Hematopoietic multipotent progenitor cell treated with erythropoietin and hydrocortisone succinate and interleukin-3 and kit ligand, for 15 days (in vitro differentiated cells): Measurements from ENCODE around the gene CES3.
"Not testable (repeated sequence)": the region's sequence is repeated elsewhere in the genome, so short reads cannot be mapped to it uniquely, and the experiment has no call there.

Experiments used
- DNase-seq: peaks from one replicate; pipeline ENCODE4 v3.0.0-alpha.2; 2015; ENCODE audit warnings: low spot score

Gene CES3

GRCh38 chr16:66926961-66927436 lies 34.1 kb upstream of the CES3 start:
- DNase-seq, result no peak

- peak; percentile 65 for DNase-seq
Measured at GRCh38 chr16:66927918-66928649, 33.0 kb upstream of the CES3 start.

DNA sequence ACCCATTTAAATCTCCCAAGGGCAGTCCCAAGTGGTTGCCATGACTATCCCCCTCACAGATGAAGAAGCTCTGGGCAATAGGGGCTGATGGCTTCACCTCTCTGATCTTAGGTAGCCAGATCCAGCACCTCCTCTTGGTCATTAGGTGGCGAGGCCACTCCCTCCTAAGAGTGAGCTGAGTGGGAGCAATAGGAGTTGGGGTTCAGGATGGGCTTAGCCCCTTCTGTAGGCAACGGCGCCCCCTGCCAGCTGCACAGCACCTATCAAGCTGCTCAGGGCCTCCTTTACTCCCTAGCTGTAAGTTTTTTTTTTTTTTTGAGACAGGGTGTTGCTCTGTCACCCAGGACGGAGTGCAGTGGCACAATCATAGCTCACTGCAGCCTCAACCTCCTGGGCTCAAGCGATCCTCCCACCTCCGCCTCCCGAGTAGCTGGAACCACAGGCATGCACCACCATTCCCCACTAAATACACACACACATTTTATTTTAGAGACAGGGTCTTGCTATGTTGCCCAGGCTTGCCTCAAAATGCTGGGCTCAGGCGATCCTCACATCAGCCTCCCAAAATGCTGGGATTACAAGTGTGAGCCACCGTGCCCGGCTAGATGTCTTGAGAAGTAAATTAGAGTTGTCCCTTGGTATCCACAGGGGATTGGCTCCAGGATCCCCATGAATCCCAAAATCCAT lies 32.2 kb upstream of the CES3 start:
- peak; percentile 57 for DNase-seq

DNA sequence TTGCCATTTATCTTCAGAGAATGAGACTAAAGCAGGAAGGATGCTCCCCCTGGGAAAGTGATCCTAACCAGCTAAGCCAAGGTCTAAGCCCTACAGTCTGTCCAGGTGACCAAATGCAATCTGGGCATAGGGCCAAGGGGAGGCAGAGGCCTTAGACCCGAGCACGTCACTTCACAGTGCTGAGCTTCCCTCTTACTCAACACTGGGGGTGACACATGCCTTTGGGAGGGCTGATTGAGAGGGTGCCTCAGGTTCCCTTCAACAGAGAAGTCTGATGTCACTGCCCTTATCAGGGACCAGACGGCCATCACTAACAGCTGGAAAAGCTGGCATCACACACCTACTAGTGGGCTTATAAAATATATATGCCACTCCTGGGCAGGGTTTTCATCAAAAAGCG lies 30.9 kb upstream of the CES3 start:
- DNase-seq, result peak; percentile 73

DNA sequence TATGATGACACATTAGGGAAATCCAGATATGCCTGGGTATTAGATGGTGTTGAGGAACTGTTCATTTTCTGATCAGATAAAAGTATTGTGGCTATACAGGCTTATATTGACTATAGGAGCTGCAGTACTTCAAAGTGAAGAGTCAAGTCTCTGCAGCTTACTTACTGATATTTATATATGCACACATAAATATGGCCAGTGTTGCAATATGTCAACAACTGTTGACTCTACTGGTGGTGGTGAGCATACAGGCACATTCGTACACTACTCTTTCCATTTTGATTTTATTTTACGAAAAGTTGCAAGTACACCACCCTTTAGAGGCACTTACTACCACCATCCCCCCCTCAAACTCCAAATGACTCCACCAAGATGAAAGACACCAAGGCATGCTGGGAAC lies 29.4 kb upstream of the CES3 start:
- DNase-seq, result no peak

DNA sequence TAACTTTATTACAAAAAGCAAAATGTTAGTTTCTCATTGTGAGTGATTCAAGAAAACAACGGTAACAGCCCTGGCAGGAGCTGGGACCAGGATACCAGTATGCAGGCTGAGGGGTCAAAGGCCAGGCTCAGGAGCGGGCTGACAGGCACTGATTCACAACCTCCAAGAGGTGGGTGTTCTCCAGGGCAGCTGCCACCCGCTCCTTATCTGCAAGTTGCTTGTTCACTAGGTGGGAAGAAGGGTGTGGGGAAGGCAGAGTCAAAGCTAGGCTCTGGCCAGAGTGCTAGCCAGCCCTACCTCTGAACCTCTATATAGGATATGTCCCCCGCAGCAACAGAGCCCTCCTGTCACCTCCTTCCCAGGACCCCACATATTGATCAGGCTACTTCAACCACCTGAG lies 29.0 kb upstream of the CES3 start:
- no peak for DNase-seq

GRCh38 chr16:66933776-66934137 lies 27.3 kb upstream of the CES3 start:
- DNase-seq, result no peak

GRCh38 chr16:66934138-66934838 lies 26.8 kb upstream of the CES3 start, which contains the start of gene CIAO2B:
TSS of gene CIAO2B (minus strand) at chr16:66934402. CDS start at chr16:66934364, 38 bp downstream.
- DNase-seq, result peak; percentile 87

GRCh38 chr16:66934839-66935313 lies 26.2 kb upstream of the CES3 start:
- not testable (repeated sequence) for DNase-seq

GRCh38 chr16:66935314-66936011 lies 25.6 kb upstream of the CES3 start, which contains the start of gene CES2:
TSS of gene CES2 (plus strand) at chr16:66935516. CDS start at chr16:66935636, 120 bp downstream.
- DNase-seq, result no peak

GRCh38 chr16:66936462-66936861 lies 24.6 kb upstream of the CES3 start:
- no peak for DNase-seq

DNA sequence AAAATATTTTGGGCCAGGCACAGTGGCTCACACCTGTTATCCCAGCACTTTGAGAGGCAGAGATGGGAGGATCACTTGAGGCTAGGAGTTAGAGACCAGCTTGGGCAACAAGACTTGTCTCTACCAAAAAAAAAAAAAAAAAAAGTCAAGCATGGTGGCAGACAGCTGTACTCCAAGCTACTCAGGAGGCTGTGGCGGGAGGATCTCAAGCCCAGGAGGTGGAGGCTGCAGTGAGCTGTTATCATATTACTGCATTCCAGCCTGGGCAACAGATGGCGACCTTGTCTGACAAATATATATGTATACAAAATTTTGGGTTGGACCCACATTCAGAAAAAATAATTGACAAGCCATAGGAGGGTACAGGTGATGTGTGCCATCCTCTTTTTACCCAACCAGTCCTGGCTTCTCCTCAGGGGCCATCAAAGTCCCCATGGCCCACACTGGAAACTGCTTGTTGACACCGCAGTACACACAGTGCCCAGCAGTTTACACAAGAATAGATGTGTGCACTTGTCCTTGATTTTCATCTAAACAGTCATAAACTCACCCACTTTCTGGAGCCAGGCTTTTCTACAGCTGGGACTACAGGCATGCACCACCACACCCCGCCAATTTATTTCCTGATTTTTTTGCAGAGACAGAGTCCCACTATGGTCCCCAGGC lies 24.0 kb upstream of the CES3 start:
- peak; percentile 43 for DNase-seq

DNA sequence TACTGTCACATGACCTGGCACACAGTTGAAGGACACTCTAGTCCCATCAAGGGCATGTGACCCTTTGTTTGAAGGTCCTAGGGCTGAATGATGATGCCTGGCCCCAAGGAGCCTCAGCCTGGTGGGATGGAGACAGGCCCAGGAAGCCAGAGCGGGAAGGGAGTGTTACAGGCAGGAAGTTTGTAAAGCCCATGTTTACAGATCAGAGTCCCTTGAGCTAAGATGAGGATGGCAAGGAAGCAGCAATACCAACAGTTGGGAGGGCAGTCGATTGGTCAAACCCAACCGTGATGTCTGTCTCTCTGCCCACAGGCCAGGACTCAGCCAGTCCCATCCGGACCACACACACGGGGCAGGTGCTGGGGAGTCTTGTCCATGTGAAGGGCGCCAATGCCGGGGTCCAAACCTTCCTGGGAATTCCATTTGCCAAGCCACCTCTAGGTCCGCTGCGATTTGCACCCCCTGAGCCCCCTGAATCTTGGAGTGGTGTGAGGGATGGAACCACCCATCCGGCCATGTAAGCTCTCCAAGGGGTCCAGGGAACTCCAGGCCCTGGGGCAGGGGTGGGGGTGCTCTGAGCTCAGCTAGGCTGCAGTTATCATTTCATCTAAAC lies 23.2 kb upstream of the CES3 start:
- no peak for DNase-seq

DNA sequence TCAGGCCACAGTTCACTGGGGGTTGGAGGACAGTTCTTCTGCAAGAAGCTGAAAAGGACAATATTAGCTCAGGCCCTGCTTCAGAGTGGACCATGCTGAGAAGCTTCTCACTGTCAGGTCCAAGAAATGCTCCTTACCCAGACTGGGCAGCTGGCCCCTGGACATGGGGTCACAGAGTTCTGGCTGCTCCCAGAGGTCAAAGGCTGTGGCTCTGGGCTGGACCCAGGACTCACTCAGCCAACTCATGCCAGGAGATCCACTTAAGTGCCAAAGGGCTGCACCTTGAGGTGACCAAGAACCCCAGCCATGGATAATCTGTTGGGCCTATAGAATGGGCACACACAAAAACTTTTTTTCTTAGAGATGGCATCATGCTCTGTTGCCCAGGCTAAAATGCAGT lies 21.7 kb upstream of the CES3 start:
- no peak for DNase-seq

DNA sequence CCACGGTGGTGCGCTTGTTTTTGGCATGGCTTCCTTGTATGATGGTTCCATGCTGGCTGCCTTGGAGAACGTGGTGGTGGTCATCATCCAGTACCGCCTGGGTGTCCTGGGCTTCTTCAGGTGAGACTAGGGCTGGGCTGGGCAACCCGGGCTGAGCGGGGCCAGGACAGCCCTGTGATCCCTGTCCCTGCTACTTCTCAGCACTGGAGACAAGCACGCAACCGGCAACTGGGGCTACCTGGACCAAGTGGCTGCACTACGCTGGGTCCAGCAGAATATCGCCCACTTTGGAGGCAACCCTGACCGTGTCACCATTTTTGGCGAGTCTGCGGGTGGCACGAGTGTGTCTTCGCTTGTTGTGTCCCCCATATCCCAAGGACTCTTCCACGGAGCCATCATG lies 20.8 kb upstream of the CES3 start:
- DNase-seq, result no peak

DNA sequence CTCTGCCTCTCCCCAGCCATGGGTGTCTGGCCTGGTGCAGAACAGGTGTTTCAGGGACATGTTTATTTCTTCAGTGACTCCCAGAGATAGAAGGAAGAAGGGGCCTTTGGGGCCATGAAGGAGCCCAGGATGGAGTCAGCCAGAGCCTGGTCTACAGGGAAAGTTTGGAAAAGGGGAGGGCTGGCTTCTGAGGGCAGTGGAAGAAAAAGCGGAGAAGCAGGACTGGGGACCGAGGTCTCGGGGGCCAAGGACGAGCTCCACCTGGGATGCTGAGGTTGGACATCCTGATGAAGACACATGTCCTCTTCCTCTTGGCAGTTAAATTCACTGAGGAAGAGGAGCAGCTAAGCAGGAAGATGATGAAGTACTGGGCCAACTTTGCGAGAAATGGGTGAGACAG lies 18.1 kb upstream of the CES3 start:
- DNase-seq, result no peak

DNA sequence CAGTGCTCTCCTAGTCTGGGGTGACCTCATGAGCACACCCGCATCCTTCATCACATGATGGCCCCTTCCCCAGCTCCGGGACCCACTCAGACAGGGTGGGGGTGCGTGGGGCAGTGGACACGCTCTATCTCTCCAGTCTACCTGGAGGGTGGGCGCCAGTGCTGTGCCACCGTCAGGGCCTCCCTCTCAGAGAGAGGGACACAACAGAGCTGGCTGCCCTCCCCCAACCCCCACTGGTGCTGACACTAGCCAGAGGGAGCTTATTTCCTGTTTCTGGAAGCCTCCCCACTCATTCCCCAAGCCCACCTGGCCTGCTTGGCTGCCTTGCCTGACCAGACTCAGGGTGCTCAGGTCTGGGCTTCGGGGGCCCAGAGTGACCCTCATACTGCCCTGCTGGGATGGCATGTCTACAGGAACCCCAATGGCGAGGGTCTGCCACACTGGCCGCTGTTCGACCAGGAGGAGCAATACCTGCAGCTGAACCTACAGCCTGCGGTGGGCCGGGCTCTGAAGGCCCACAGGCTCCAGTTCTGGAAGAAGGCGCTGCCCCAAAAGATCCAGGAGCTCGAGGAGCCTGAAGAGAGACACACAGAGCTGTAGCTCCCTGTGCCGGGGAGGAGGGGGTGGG lies 17.5 kb upstream of the CES3 start:
- no peak for DNase-seq

DNA sequence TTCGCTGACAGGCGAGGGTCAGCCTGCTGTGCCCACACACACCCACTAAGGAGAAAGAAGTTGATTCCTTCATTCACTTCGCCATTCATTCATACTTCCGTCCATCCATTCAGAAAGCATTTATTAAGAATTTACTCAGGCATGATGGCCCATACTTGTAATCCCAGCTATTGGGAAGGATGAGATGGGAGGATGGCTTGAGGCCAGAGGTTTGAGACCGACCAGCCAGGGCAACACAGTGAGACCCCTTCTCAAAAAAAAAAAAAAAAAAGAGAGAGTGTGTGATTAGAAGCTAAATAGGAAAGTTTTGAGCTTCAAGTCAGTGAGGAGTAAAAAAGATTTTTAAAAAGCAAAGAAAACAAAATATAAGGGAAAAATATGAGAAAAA lies 17.0 kb upstream of the CES3 start:
- no peak for DNase-seq

GRCh38 chr16:66944971-66945370 lies 16.1 kb upstream of the CES3 start:
- not testable (repeated sequence) for DNase-seq

DNA sequence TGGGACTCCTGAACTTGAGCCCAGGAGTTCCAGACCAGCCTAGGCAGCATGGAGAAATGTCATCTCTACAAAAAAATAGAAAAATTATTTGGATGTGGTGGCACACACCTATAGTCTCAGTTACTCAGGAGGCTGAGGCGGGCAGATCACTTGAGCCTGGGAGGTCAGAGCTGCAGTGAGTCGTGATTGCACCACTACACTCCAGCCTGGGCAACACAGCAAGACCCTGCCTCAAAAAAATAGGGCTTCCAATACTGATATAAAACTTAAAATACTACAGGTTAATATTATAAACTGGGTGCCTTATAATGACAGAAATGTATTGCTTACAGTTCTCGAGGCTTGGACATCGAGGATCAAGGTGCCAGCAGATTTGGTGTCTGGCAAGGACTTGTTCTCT lies 15.1 kb upstream of the CES3 start:
- no peak for DNase-seq

GRCh38 chr16:66946541-66946940 lies 14.5 kb upstream of the CES3 start:
- DNase-seq, result no peak
